Measurements from ENCODE around the gene TSHR. TPM values are rescaled to one million over a fixed set of nuclear protein-coding genes. Genes with fewer than 3 reads are reported as not detected.

TSHR gene
- total RNA-seq, 1 experiment from 2014 or later, result not detected

DNA sequence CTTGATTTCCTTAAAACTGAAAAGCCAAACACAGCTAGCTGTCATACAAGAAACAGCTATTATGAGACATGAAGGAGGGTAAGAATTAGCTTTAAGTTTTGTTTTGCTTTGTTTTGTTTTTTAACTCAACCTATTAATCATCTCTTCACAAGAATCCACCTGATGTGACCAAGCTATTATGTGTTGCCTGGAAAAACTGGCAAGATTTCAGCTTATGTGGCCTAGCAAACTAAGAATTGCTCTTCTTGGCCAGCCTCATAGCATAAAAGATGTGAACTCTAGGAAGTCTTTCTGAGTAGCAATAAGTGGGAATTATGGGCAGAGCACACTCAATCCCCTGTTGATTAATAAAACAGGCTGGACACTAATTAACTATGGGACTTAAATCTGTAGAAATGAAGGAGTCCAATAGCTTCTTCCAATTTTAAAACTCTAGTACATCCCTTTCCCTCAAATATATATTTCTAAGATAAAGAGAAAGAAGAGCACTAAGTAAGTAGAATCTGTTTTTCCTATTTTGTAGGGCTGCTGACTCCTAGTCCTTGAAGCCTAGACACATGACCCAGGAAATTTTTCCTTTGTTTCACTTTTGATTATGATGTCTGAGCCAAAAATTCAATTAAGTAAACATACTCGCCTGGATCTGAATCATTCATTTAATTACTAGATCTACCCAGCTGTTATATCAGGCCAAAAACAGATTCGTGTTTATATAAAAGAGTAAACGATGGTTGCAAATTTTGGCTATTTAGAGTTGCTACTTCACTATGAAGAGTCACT, 189.6 kb downstream of the TSHR start:
- TF ChIP-seq EZH2phosphoT487 (IDR thresholded peaks at IDR 0.05; ENCODE audit: borderline replicate concordance, low read length) (no peak), EZH2 (IDR thresholded peaks at IDR 0.05; ENCODE audit: low read length, unreplicated experiment) (no peak)
- TF ChIP-seq, protein P1, sequence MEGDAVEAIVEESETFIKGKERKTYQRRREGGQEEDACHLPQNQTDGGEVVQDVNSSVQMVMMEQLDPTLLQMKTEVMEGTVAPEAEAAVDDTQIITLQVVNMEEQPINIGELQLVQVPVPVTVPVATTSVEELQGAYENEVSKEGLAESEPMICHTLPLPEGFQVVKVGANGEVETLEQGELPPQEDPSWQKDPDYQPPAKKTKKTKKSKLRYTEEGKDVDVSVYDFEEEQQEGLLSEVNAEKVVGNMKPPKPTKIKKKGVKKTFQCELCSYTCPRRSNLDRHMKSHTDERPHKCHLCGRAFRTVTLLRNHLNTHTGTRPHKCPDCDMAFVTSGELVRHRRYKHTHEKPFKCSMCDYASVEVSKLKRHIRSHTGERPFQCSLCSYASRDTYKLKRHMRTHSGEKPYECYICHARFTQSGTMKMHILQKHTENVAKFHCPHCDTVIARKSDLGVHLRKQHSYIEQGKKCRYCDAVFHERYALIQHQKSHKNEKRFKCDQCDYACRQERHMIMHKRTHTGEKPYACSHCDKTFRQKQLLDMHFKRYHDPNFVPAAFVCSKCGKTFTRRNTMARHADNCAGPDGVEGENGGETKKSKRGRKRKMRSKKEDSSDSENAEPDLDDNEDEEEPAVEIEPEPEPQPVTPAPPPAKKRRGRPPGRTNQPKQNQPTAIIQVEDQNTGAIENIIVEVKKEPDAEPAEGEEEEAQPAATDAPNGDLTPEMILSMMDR (conservative IDR thresholded peaks at IDR 0.05; ENCODE audit: low read depth, low read length), result no peak
- Histone ChIP-seq H3K4me3 (ENCODE audit: low read length) (no peak overlapping the region), H2AFZ (ENCODE audit: low read length) (no peak overlapping the region), H3K36me3 (ENCODE audit: low read depth, low read length) (no peaks in the 10 kb centered on the region), H4K20me1 (ENCODE audit: low read length) (no peaks in the 10 kb centered on the region), H3K9ac (ENCODE audit: low read length) (no peak overlapping the region), H3K4me1 (ENCODE audit: insufficient read depth, low read length) (no peaks in the 10 kb centered on the region), H3F3A (ENCODE audit: low read length, unreplicated experiment) (no peaks in the 10 kb centered on the region), H3K9me3 (ENCODE audit: low read length) (no peaks in the 10 kb centered on the region), H3K27ac (ENCODE audit: low read length) (no peak overlapping the region), H3K4me2 (ENCODE audit: low read length) (no peak overlapping the region), H3K9me2 (replicated peaks; ENCODE audit: low read length) (no peaks in the 10 kb centered on the region), H3K27me3 (ENCODE audit: low read length) (no peaks in the 10 kb centered on the region), H3K79me2 (ENCODE audit: low read length) (no peaks in the 10 kb centered on the region)
- POLR2A ChIA-PET (ENCODE audit: unreplicated experiment), result no interaction called here
- intact Hi-C loops (cut with micrococcal nuclease), result no loop called here
- no TSS peak for BruUV-seq (replicated peaks)
- ATAC-seq, result no peak
- DNase-seq, result no peak
- CTCF ChIA-PET, result no interaction called here

DNA sequence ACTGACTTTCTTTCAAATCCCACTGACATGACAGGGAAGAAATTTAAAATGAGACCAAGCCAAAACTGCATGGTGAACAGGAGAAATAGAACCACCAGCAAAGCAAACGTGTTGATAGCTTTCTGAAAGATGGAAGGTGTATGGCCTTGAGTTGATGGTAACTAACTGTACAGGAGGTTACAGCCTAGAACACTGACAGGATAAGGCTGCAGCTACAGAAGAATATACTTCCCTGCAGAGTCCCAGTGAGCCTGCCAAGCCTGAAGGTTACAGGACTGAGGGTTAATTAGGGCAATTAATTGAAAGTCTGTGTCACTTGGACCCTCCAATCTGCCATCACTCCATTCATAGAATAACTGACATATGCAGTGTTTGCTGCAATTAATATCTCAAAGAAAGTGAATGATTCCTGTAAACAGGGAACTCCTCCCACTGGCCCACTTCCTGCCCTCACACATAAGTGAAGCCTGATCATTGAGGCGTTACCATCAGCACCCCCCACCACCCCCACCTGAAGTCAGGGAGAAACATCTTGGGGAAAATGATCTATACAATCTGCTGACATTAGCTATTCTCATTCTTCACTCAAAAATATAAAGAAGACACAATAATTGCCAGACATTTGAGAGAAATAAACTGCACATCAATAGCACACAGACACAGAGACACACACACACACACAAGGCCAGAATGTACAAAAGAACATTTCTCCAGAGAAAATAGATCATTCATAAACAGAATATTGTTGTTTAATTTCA, 191.9 kb downstream of the TSHR start:
- H3K27me3 ChIP-seq (ENCODE audit: low read length), result no peaks in the 10 kb centered on the region
- no peak overlapping the region for H3K9ac ChIP-seq (ENCODE audit: low read length)
- no peaks in the 10 kb centered on the region for H3K79me2 ChIP-seq (ENCODE audit: low read length)
- ChIA-PET POLR2A (ENCODE audit: unreplicated experiment) (no interaction called here), CTCF (no interaction called here)
- no peak overlapping the region for H3K27ac ChIP-seq (ENCODE audit: low read length)
- H3K4me1 ChIP-seq (ENCODE audit: insufficient read depth, low read length), result no peaks in the 10 kb centered on the region
- no peaks in the 10 kb centered on the region for H4K20me1 ChIP-seq (ENCODE audit: low read length)
- H3K36me3 ChIP-seq (ENCODE audit: low read depth, low read length), result no peaks in the 10 kb centered on the region
- no TSS peak for BruUV-seq (replicated peaks)
- H3F3A ChIP-seq (ENCODE audit: low read length, unreplicated experiment), result no peaks in the 10 kb centered on the region
- DNase-seq, result no peak
- ATAC-seq, result no peak
- H3K4me2 ChIP-seq (ENCODE audit: low read length), result no peak overlapping the region
- intact Hi-C loops (cut with micrococcal nuclease), result no loop called here
- no peak overlapping the region for H2AFZ ChIP-seq (ENCODE audit: low read length)
- no peak overlapping the region for H3K4me3 ChIP-seq (ENCODE audit: low read length)
- no peaks in the 10 kb centered on the region for H3K9me2 ChIP-seq (replicated peaks; ENCODE audit: low read length)
- no peak for TF ChIP-seq EZH2 (IDR thresholded peaks at IDR 0.05; ENCODE audit: low read length, unreplicated experiment)
- no peak for TF ChIP-seq EZH2phosphoT487 (IDR thresholded peaks at IDR 0.05; ENCODE audit: borderline replicate concordance, low read length)
- no peaks in the 10 kb centered on the region for H3K9me3 ChIP-seq (ENCODE audit: low read length)

DNA sequence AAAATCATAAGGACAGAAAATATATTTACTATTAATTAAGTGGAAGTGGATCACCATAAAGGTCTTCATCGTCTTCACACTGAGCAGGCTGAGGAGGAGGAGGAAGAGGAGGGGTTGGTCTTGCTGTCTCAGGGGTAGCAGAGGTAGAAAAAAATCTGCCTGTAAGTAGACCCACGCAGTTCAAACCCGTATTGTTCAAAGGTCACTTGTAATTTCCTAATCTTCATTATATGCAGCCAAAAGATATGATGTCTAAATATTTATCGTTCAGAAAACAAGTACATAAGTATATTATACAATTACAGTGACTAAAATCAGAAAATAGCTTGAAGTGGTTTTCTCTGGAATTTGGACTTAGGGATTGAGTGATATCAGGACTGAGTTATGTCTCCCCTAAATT, 193.2 kb downstream of the TSHR start:
- CTCF ChIA-PET, result no interaction called here
- Histone ChIP-seq H3K27me3 (ENCODE audit: low read length) (no peaks in the 10 kb centered on the region), H3K36me3 (ENCODE audit: low read depth, low read length) (no peaks in the 10 kb centered on the region), H3K9ac (ENCODE audit: low read length) (no peak overlapping the region), H3K4me3 (ENCODE audit: low read length) (no peak overlapping the region), H3K4me1 (ENCODE audit: insufficient read depth, low read length) (no peaks in the 10 kb centered on the region), H3K9me2 (replicated peaks; ENCODE audit: low read length) (no peaks in the 10 kb centered on the region), H3K9me3 (ENCODE audit: low read length) (no peaks in the 10 kb centered on the region), H3K4me2 (ENCODE audit: low read length) (no peak overlapping the region), H3F3A (ENCODE audit: low read length, unreplicated experiment) (no peaks in the 10 kb centered on the region), H4K20me1 (ENCODE audit: low read length) (no peaks in the 10 kb centered on the region), H2AFZ (ENCODE audit: low read length) (no peak overlapping the region), H3K79me2 (ENCODE audit: low read length) (no peaks in the 10 kb centered on the region), H3K27ac (ENCODE audit: low read length) (no peak overlapping the region)
- TF ChIP-seq EZH2phosphoT487 (IDR thresholded peaks at IDR 0.05; ENCODE audit: borderline replicate concordance, low read length) (no peak), EZH2 (IDR thresholded peaks at IDR 0.05; ENCODE audit: low read length, unreplicated experiment) (no peak)
- TF ChIP-seq, protein P1 (conservative IDR thresholded peaks at IDR 0.05; ENCODE audit: low read depth, low read length), result no peak
- intact Hi-C loops (cut with micrococcal nuclease), result no loop called here
- POLR2A ChIA-PET (ENCODE audit: unreplicated experiment), result no interaction called here
- ATAC-seq (no peak), DNase-seq (no peak)
- no TSS peak for BruUV-seq (replicated peaks)
